ENCODE data around the gene NEK10. TPM values are rescaled to one million over a fixed set of nuclear protein-coding genes. Genes with fewer than 3 reads are reported as not detected.

NEK10 gene
- total RNA-seq, 2 experiments from 2014 or later, result 0.36 to 0.48 TPM

- ChIA-PET POLR2A (no interaction called here), CTCF (no interaction called here)
- H3K27me3 Mint-ChIP-seq, result no peaks in the 10 kb centered on the region
- H3K4me3 Mint-ChIP-seq, result no peak overlapping the region
- no peak overlapping the region for H3K27ac Mint-ChIP-seq
- H3K36me3 Mint-ChIP-seq, result no peaks in the 10 kb centered on the region
- intact Hi-C loops (cut with micrococcal nuclease), result no loop called here
- no peaks in the 10 kb centered on the region for H3K4me1 Mint-ChIP-seq (ENCODE audit: low read depth)
- H3K9me3 Mint-ChIP-seq, result no peaks in the 10 kb centered on the region
- DNase-seq, result no peak
Measured at GRCh38 chr3:27174530-27174929, 194.7 kb downstream of the NEK10 start.

GRCh38 chr3:27171113-27171512 is 198.1 kb downstream of the NEK10 start:
- H3K27ac Mint-ChIP-seq, result no peak overlapping the region
- no peak for DNase-seq
- H3K27me3 Mint-ChIP-seq, result no peaks in the 10 kb centered on the region
- CTCF ChIA-PET, result no interaction called here
- no peaks in the 10 kb centered on the region for H3K36me3 Mint-ChIP-seq
- no peaks in the 10 kb centered on the region for H3K9me3 Mint-ChIP-seq
- no peaks in the 10 kb centered on the region for H3K4me1 Mint-ChIP-seq (ENCODE audit: low read depth)
- intact Hi-C loops (cut with micrococcal nuclease), result no loop called here
- POLR2A ChIA-PET, result no interaction called here
- H3K4me3 Mint-ChIP-seq, result no peak overlapping the region

- POLR2A ChIA-PET, result interaction anchor here (0.5 kb wide), 1 partner anchor 264 kb away, joined by 3 read pairs; no protein-coding TSS in a partner anchor
- CTCF ChIA-PET, result no interaction called here
- Mint-ChIP-seq H3K27me3 (no peaks in the 10 kb centered on the region), H3K4me3 (no peak overlapping the region), H3K4me1 (ENCODE audit: low read depth) (no peaks in the 10 kb centered on the region), H3K27ac (no peak overlapping the region), H3K36me3 (no peaks in the 10 kb centered on the region), H3K9me3 (no peaks in the 10 kb centered on the region)
- DNase-seq, result no peak
- intact Hi-C loops (cut with micrococcal nuclease), result no loop called here
Measured at GRCh38 chr3:27166888-27167287, 202.3 kb downstream of the NEK10 start.

GRCh38 chr3:27165321-27165721 is 203.9 kb downstream of the NEK10 start:
- H3K9me3 Mint-ChIP-seq, result no peaks in the 10 kb centered on the region
- H3K4me1 Mint-ChIP-seq (ENCODE audit: low read depth), result no peaks in the 10 kb centered on the region
- no peak for DNase-seq
- no peak overlapping the region for H3K4me3 Mint-ChIP-seq
- H3K36me3 Mint-ChIP-seq, result no peaks in the 10 kb centered on the region
- H3K27ac Mint-ChIP-seq, result no peak overlapping the region
- intact Hi-C loops (cut with micrococcal nuclease), result no loop called here
- CTCF ChIA-PET, result no interaction called here
- H3K27me3 Mint-ChIP-seq, result no peaks in the 10 kb centered on the region
- POLR2A ChIA-PET, result no interaction called here

GRCh38 chr3:27160779-27161287 is 208.3 kb downstream of the NEK10 start:
- Mint-ChIP-seq H3K36me3 (no peaks in the 10 kb centered on the region), H3K4me3 (no peak overlapping the region), H3K27me3 (no peaks in the 10 kb centered on the region), H3K4me1 (ENCODE audit: low read depth) (no peaks in the 10 kb centered on the region), H3K27ac (no peak overlapping the region), H3K9me3 (no peaks in the 10 kb centered on the region)
- DNase-seq, result no peak
- POLR2A ChIA-PET, result no interaction called here
- CTCF ChIA-PET, result no interaction called here
- intact Hi-C loops (cut with micrococcal nuclease), result no loop called here

- intact Hi-C loops (cut with micrococcal nuclease), result no loop called here
- Mint-ChIP-seq H3K4me1 (ENCODE audit: low read depth) (no peaks in the 10 kb centered on the region), H3K27me3 (no peaks in the 10 kb centered on the region), H3K36me3 (no peaks in the 10 kb centered on the region), H3K27ac (no peak overlapping the region), H3K4me3 (no peak overlapping the region), H3K9me3 (no peaks in the 10 kb centered on the region)
- POLR2A ChIA-PET, result no interaction called here
- no peak for DNase-seq
- CTCF ChIA-PET, result no interaction called here
Measured at GRCh38 chr3:27160146-27160545, 209.0 kb downstream of the NEK10 start.

GRCh38 chr3:27147215-27147614 is 222.0 kb downstream of the NEK10 start:
- POLR2A ChIA-PET, result no interaction called here
- intact Hi-C loops (cut with micrococcal nuclease), result no loop called here
- Mint-ChIP-seq H3K9me3 (no peaks in the 10 kb centered on the region), H3K4me3 (no peak overlapping the region), H3K27me3 (no peaks in the 10 kb centered on the region), H3K36me3 (no peaks in the 10 kb centered on the region), H3K4me1 (ENCODE audit: low read depth) (no peaks in the 10 kb centered on the region), H3K27ac (no peak overlapping the region)
- CTCF ChIA-PET, result interaction anchor here (1.0 to 1.2 kb wide), 2 partner anchors 13 to 14 kb away, joined by 3 to 4 read pairs; no protein-coding TSS in a partner anchor
- no peak for DNase-seq

GRCh38 chr3:27146786-27147185 is 222.4 kb downstream of the NEK10 start:
- Mint-ChIP-seq H3K27ac (no peak overlapping the region), H3K4me1 (ENCODE audit: low read depth) (no peaks in the 10 kb centered on the region), H3K36me3 (no peaks in the 10 kb centered on the region), H3K27me3 (no peaks in the 10 kb centered on the region), H3K4me3 (no peak overlapping the region), H3K9me3 (no peaks in the 10 kb centered on the region)
- ChIA-PET POLR2A (no interaction called here), CTCF (interaction anchor here (0.7 to 1.2 kb wide), 2 partner anchors 14 to 446 kb away, joined by 3 to 4 read pairs; no protein-coding TSS in a partner anchor)
- no peak for DNase-seq
- intact Hi-C loops (cut with micrococcal nuclease), result no loop called here

- intact Hi-C loops (cut with micrococcal nuclease), result no loop called here
- Mint-ChIP-seq H3K27me3 (no peaks in the 10 kb centered on the region), H3K36me3 (no peaks in the 10 kb centered on the region), H3K4me1 (ENCODE audit: low read depth) (no peaks in the 10 kb centered on the region), H3K9me3 (peaks cover 6% of the 10 kb centered on the region), H3K27ac (no peak overlapping the region), H3K4me3 (no peak overlapping the region)
- DNase-seq, result no peak
- ChIA-PET CTCF (interaction anchor here (1.3 kb wide), 1 partner anchor 11 kb away, joined by 8 read pairs; no protein-coding TSS in a partner anchor), POLR2A (no interaction called here)
Measured at GRCh38 chr3:27145719-27146118, 223.5 kb downstream of the NEK10 start.

GRCh38 chr3:27141668-27142067 is 227.5 kb downstream of the NEK10 start:
- Mint-ChIP-seq H3K36me3 (no peaks in the 10 kb centered on the region), H3K4me1 (ENCODE audit: low read depth) (no peaks in the 10 kb centered on the region), H3K27me3 (no peaks in the 10 kb centered on the region), H3K9me3 (peaks cover 6% of the 10 kb centered on the region), H3K27ac (no peak overlapping the region), H3K4me3 (no peak overlapping the region)
- ChIA-PET POLR2A (no interaction called here), CTCF (interaction anchor here (1.0 kb wide), 1 partner anchor 112 kb away, joined by 3 read pairs; no protein-coding TSS in a partner anchor)
- no peak for DNase-seq
- intact Hi-C loops (cut with micrococcal nuclease), result no loop called here

- DNase-seq, result no peak
- ChIA-PET CTCF (interaction anchor here (1.2 kb wide), 1 partner anchor 115 kb away, joined by 3 read pairs; no protein-coding TSS in a partner anchor), POLR2A (no interaction called here)
- Mint-ChIP-seq H3K27me3 (peaks cover 2% of the 10 kb centered on the region), H3K9me3 (peaks cover 6% of the 10 kb centered on the region), H3K4me1 (ENCODE audit: low read depth) (no peaks in the 10 kb centered on the region), H3K27ac (no peak overlapping the region), H3K36me3 (no peaks in the 10 kb centered on the region), H3K4me3 (no peak overlapping the region)
- intact Hi-C loops (cut with micrococcal nuclease), result no loop called here
Measured at GRCh38 chr3:27138562-27138961, 230.6 kb downstream of the NEK10 start.

GRCh38 chr3:27138005-27138404 is 231.2 kb downstream of the NEK10 start:
- no peak for DNase-seq
- ChIA-PET CTCF (interaction anchor here (1.2 kb wide), 1 partner anchor 116 kb away, joined by 3 read pairs; no protein-coding TSS in a partner anchor), POLR2A (no interaction called here)
- no peaks in the 10 kb centered on the region for H3K4me1 Mint-ChIP-seq (ENCODE audit: low read depth)
- H3K27ac Mint-ChIP-seq, result no peak overlapping the region
- H3K9me3 Mint-ChIP-seq, result peaks cover 6% of the 10 kb centered on the region
- no peak overlapping the region for H3K4me3 Mint-ChIP-seq
- intact Hi-C loops (cut with micrococcal nuclease), result no loop called here
- H3K27me3 Mint-ChIP-seq, result peaks cover 2% of the 10 kb centered on the region
- H3K36me3 Mint-ChIP-seq, result no peaks in the 10 kb centered on the region

- Mint-ChIP-seq H3K36me3 (no peaks in the 10 kb centered on the region), H3K27ac (no peak overlapping the region), H3K4me1 (ENCODE audit: low read depth) (no peaks in the 10 kb centered on the region), H3K4me3 (no peak overlapping the region), H3K27me3 (peaks cover 2% of the 10 kb centered on the region), H3K9me3 (no peaks in the 10 kb centered on the region)
- ChIA-PET POLR2A (no interaction called here), CTCF (interaction anchor here (0.6 to 2.0 kb wide), 12 partner anchors 9 to 547 kb away, joined by 3 to 20 read pairs (median 6); no protein-coding TSS in a partner anchor)
- peak; percentile 69 for DNase-seq
- intact Hi-C loops (cut with micrococcal nuclease), result loop anchor here (1.0 to 2.0 kb wide), 4 partner anchors 120 to 547 kb away; no protein-coding TSS in a partner anchor
Measured at GRCh38 chr3:27134171-27134796, 234.9 kb downstream of the NEK10 start.

Data from activated CD4-positive, alpha-beta memory T cell treated with anti-CD3 and anti-CD28 coated beads for 36 hours (primary cell).